Duodenal mucosa (tissue), 2 donors: ENCODE measurements around the gene PALLD.
A peak's percentile ranks its signal among the peaks of the same experiment; 100 is the strongest.

Experiments used
- H3K27ac ChIP-seq: one replicate; pipeline ENCODE4 v1.7.0; 2013; ENCODE audit warnings: low read depth, low read length
- H3K27me3 ChIP-seq, 2 donors: one replicate each; pipeline ENCODE4 v1.7.0; 2013; ENCODE audit warnings: low read length in 2 of 2, control low read depth in 1 of 2; ENCODE audit not compliant: insufficient read depth in 2 of 2, control insufficient read depth in 1 of 2
- H3K36me3 ChIP-seq, 2 donors: one replicate each; pipeline ENCODE4 v1.7.0; 2013; ENCODE audit warnings: low read length in 2 of 2, control low read depth in 1 of 2; ENCODE audit not compliant: insufficient read depth in 2 of 2, control insufficient read depth in 1 of 2
- H3K4me1 ChIP-seq, 2 donors: one replicate each; pipeline ENCODE4 v1.7.0; 2013; ENCODE audit warnings: low read length in 2 of 2, control low read depth in 1 of 2; ENCODE audit not compliant: insufficient read depth in 2 of 2, control insufficient read depth in 1 of 2
- H3K4me3 ChIP-seq, 2 donors: one replicate each; pipeline ENCODE4 v1.7.0; 2013; ENCODE audit warnings: low read length in 2 of 2, low read depth in 1 of 2
- H3K9ac ChIP-seq, 2 donors: one replicate each; pipeline ENCODE4 v1.7.0; 2013; ENCODE audit warnings: low read length in 2 of 2, low read depth in 1 of 2
- H3K9me3 ChIP-seq, 2 donors: one replicate each; pipeline ENCODE4 v1.7.0; 2013; ENCODE audit warnings: low read length in 2 of 2, control low read depth in 1 of 2; ENCODE audit not compliant: control insufficient read depth in 1 of 2

The PALLD gene

GRCh38 chr4:168867128-168867527, 370.3 kb downstream of the PALLD start:
- Histone ChIP-seq H3K4me3 (no peak overlapping the region), H3K27ac (no peak overlapping the region)

GRCh38 chr4:168868044-168868781, 371.4 kb downstream of the PALLD start:
- Histone ChIP-seq H3K27me3 (no peaks in the 10 kb centered on the region), H3K36me3 (no peaks in the 10 kb centered on the region), H3K9ac (no peak overlapping the region), H3K27ac (no peak overlapping the region), H3K9me3 (no peaks in the 10 kb centered on the region), H3K4me1 (no peaks in the 10 kb centered on the region), H3K4me3 (no peak overlapping the region)

More at GRCh38 chr4:168867128-168867527, 370.3 kb downstream of the PALLD start:
- H3K9ac ChIP-seq, result no peak overlapping the region
- no peaks in the 10 kb centered on the region for H3K4me1 ChIP-seq
- H3K36me3 ChIP-seq, result peaks cover 0 to 3% of the 10 kb centered on the region in 2 donors
- H3K9me3 ChIP-seq, result no peaks in the 10 kb centered on the region
- H3K27me3 ChIP-seq, result no peaks in the 10 kb centered on the region

GRCh38 chr4:168868802-168869201, 371.9 kb downstream of the PALLD start:
- H3K4me3 ChIP-seq, result no peak overlapping the region
- H3K27ac ChIP-seq, result no peak overlapping the region
- H3K4me1 ChIP-seq, result no peaks in the 10 kb centered on the region
- no peak overlapping the region for H3K9ac ChIP-seq
- no peaks in the 10 kb centered on the region for H3K9me3 ChIP-seq
- no peaks in the 10 kb centered on the region for H3K36me3 ChIP-seq
- no peaks in the 10 kb centered on the region for H3K27me3 ChIP-seq

DNA sequence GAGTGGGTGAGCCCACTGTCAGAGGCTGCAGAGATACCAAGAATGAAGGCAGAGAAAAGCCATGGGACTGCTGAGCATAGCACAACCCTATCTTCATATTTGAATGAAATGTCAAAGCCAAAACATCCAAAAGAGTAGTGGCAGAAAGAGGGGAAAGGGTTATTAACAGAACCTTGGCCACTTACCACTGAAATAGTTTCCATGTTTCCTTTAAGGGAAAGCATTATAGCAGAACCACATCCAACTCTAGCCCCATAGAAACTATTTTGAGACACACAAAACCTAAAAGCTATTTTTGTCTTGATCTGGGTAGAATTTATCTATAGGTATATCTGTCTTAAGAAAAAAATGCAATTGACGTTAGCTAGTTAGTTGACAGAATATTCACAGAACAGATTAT, 373.2 kb downstream of the PALLD start:
- H3K4me1 ChIP-seq, result no peaks in the 10 kb centered on the region
- no peaks in the 10 kb centered on the region for H3K36me3 ChIP-seq
- no peak overlapping the region for H3K9ac ChIP-seq
- H3K27me3 ChIP-seq, result no peaks in the 10 kb centered on the region
- H3K27ac ChIP-seq, result no peak overlapping the region
- H3K4me3 ChIP-seq, result no peak overlapping the region
- H3K9me3 ChIP-seq, result no peaks in the 10 kb centered on the region

DNA sequence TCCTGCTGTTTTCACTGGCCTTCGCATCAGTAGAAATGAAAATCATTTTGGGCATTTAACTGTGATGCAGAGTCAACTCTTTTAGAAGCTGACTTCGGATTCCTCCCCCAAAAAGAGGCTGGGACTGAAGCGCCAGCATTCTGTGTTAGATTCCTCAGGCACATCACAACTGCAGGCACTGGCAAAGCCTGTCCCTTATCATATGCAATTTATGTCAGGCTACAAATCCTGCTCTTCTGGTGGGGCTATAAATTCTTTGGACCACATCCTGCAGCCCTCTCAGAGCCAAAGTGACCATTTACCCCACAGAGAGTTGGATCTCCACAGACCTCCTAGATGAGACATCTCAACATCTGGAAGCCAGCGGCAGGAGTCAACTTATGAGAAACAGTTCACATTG, 374.8 kb downstream of the PALLD start:
- Histone ChIP-seq H3K27ac (no peak overlapping the region), H3K4me3 (no peak overlapping the region), H3K9me3 (no peaks in the 10 kb centered on the region), H3K9ac (no peak overlapping the region), H3K4me1 (no peaks in the 10 kb centered on the region), H3K36me3 (no peaks in the 10 kb centered on the region), H3K27me3 (no peaks in the 10 kb centered on the region)

DNA sequence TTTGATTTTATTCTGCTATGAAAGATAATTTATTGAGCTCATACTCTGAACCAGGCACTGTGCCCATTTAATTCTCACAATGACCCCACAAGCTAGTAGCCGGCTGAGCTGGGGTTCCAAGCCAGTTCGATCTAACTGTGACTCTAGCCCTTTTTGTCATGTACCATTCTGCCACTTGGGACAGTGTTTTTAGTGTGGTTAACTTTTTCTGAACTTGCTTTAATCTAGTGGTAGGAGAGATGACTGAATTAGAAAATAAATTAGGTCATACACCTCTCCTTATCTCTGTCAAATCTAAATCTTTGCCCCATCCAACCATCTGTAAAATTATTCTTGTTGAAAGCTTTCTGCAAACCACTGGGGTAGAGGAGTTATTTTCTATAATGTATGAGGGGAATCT, 377.2 kb downstream of the PALLD start:
- no peaks in the 10 kb centered on the region for H3K36me3 ChIP-seq

GRCh38 chr4:168876106-168876505, 379.3 kb downstream of the PALLD start:
- peaks cover 17 to 27% of the 10 kb centered on the region in 2 donors for H3K4me1 ChIP-seq
- no peaks in the 10 kb centered on the region for H3K36me3 ChIP-seq
- H3K9ac ChIP-seq, result no peak overlapping the region
- H3K4me3 ChIP-seq, result no peak overlapping the region
- no peaks in the 10 kb centered on the region for H3K27me3 ChIP-seq
- H3K9me3 ChIP-seq, result no peaks in the 10 kb centered on the region
- H3K27ac ChIP-seq, result no peak overlapping the region

More for the DNA sequence above, 377.2 kb downstream of the PALLD start:
- Histone ChIP-seq H3K27ac (no peak overlapping the region), H3K9ac (no peak overlapping the region), H3K4me1 (peaks cover 0 to 8% of the 10 kb centered on the region in 2 donors), H3K9me3 (no peaks in the 10 kb centered on the region), H3K4me3 (no peak overlapping the region), H3K27me3 (no peaks in the 10 kb centered on the region)

DNA sequence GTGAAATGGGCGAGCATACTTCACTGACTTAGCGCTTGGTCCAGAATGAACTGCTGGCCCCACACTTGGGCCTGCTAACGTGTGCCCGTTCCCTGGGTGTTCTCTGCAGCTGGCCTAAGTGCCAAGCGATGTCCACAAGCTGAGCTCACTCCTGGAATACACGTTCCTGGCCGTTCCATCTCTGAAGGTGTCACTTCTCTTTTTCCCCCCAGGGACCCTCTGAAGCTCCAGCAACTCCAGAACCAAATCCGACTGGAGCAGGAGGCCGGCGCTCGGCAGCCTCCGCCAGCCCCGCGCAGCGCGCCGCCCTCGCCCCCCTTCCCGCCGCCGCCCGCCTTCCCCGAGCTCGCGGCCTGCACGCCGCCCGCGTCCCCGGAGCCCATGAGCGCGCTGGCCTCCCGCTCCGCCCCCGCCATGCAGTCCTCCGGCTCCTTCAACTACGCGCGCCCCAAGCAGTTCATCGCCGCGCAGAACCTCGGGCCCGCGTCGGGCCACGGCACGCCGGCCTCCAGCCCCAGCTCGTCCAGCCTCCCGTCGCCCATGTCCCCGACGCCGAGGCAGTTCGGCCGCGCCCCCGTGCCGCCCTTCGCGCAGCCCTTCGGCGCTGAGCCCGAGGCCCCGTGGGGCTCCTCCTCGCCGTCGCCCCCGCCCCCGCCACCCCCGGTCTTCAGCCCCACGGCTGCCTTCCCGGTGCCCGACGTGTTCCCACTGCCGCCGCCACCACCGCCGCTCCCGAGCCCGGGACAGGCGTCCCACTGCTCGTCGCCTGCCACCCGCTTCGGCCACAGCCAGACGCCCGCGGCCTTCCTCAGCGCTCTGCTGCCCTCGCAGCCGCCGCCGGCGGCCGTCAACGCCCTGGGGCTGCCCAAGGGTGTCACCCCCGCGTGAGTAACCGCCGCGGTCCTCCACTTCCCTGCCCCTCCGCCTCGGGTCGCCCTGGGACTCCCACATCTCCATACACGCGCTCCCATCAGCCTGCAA, 380.9 kb downstream of the PALLD start:
- peak overlapping the region; percentile 3 to 34 for H3K9ac ChIP-seq
- H3K36me3 ChIP-seq, result peaks cover 0 to 4% of the 10 kb centered on the region in 2 donors
- peak overlapping the region; percentile 34 to 50 for H3K4me3 ChIP-seq
- no peaks in the 10 kb centered on the region for H3K27me3 ChIP-seq
- no peaks in the 10 kb centered on the region for H3K9me3 ChIP-seq
- H3K27ac ChIP-seq, result no peak overlapping the region
- H3K4me1 ChIP-seq, result peaks cover 18 to 31% of the 10 kb centered on the region in 2 donors

- peaks cover 18 to 31% of the 10 kb centered on the region in 2 donors for H3K4me1 ChIP-seq
- peak overlapping the region; percentile 26 to 34 for H3K4me3 ChIP-seq
- no peaks in the 10 kb centered on the region for H3K27me3 ChIP-seq
- no peak overlapping the region for H3K9ac ChIP-seq
- H3K36me3 ChIP-seq, result peaks cover 0 to 4% of the 10 kb centered on the region in 2 donors
- H3K9me3 ChIP-seq, result no peaks in the 10 kb centered on the region
- no peak overlapping the region for H3K27ac ChIP-seq
Observed at GRCh38 chr4:168878623-168879022, 381.8 kb downstream of the PALLD start.

GRCh38 chr4:168879188-168879587, 382.3 kb downstream of the PALLD start:
- H3K4me1 ChIP-seq, result peaks cover 18 to 31% of the 10 kb centered on the region in 2 donors
- no peak overlapping the region for H3K27ac ChIP-seq
- H3K9ac ChIP-seq, result no peak overlapping the region
- H3K4me3 ChIP-seq, result no peak overlapping the region
- H3K9me3 ChIP-seq, result no peaks in the 10 kb centered on the region
- no peaks in the 10 kb centered on the region for H3K27me3 ChIP-seq
- H3K36me3 ChIP-seq, result peaks cover 0 to 4% of the 10 kb centered on the region in 2 donors
